DMS79 (cell line): ENCODE data around the gene RPRML.
"Not testable (repeated sequence)": the region's sequence is repeated elsewhere in the genome, so short reads cannot be mapped to it uniquely, and the experiment has no call there.

Experiments
- DNase-seq: peaks from one replicate; lab custom pipeline; 2025; lab: John Stamatoyannopoulos, UW

Gene RPRML

GRCh38 chr17:46976626-46977270 lies 2.3 kb downstream of the RPRML start:
- no peak for DNase-seq

- no peak for DNase-seq
Measured at GRCh38 chr17:46975287-46975686, 3.8 kb downstream of the RPRML start.

- no peak for DNase-seq
Measured at GRCh38 chr17:46974086-46974485, 5.0 kb downstream of the RPRML start.

- no peak for DNase-seq
Measured at GRCh38 chr17:46972346-46972745, 6.7 kb downstream of the RPRML start.

- DNase-seq: no peak
Measured at GRCh38 chr17:46971647-46972300, 7.3 kb downstream of the RPRML start.

- DNase-seq: no peak
Measured at GRCh38 chr17:46968896-46969295, 10.2 kb downstream of the RPRML start.

GRCh38 chr17:46968224-46968834 lies 10.7 kb downstream of the RPRML start:
- no peak for DNase-seq

GRCh38 chr17:46964315-46965265 lies 14.5 kb downstream of the RPRML start:
- no peak for DNase-seq

- no peak for DNase-seq
Measured at GRCh38 chr17:46963571-46963970, 15.5 kb downstream of the RPRML start.

- no peak for DNase-seq
Measured at GRCh38 chr17:46962374-46962790, 16.7 kb downstream of the RPRML start.

GRCh38 chr17:46960152-46960551 lies 18.9 kb downstream of the RPRML start:
- no peak for DNase-seq

- DNase-seq: no peak
Measured at GRCh38 chr17:46958041-46958591, 20.9 kb downstream of the RPRML start.

- DNase-seq: not testable (repeated sequence)
Measured at GRCh38 chr17:46953191-46953590, 25.9 kb downstream of the RPRML start.

- DNase-seq: no peak
Measured at GRCh38 chr17:46952115-46952514, 26.9 kb downstream of the RPRML start.

GRCh38 chr17:46951706-46952105 lies 27.3 kb downstream of the RPRML start:
- no peak for DNase-seq

- DNase-seq: peak; percentile 9
Measured at GRCh38 chr17:46950997-46951621, 27.9 kb downstream of the RPRML start.

GRCh38 chr17:46950342-46950996 lies 28.6 kb downstream of the RPRML start:
- no peak for DNase-seq

- no peak for DNase-seq
Measured at GRCh38 chr17:46949291-46950174, 29.5 kb downstream of the RPRML start.

GRCh38 chr17:46948544-46948943 lies 30.5 kb downstream of the RPRML start:
- DNase-seq: no peak

GRCh38 chr17:46947216-46947615 lies 31.8 kb downstream of the RPRML start:
- no peak for DNase-seq
